ENCODE measurements around the gene RNF223.
"Not testable (repeated sequence)": the region's sequence is repeated elsewhere in the genome, so short reads cannot be mapped to it uniquely, and the experiment has no call there.

The RNF223 gene

GRCh38 chr1:1109743-1110142 is 35.6 kb upstream of the RNF223 start:
- no peak for DNase-seq (ENCODE audit: low read depth)

GRCh38 chr1:1106510-1107221 is 32.6 kb upstream of the RNF223 start:
- DNase-seq (ENCODE audit: low read depth), result no peak

- not testable (repeated sequence) for DNase-seq (ENCODE audit: low read depth)
These were observed 30.0 kb upstream of the RNF223 start for GRCh38 chr1:1104152-1104551.

- DNase-seq (ENCODE audit: low read depth), result no peak
These were observed 27.4 kb upstream of the RNF223 start for GRCh38 chr1:1101503-1101902.

GRCh38 chr1:1100296-1100695 is 26.2 kb upstream of the RNF223 start:
- DNase-seq (ENCODE audit: low read depth), result no peak

DNA sequence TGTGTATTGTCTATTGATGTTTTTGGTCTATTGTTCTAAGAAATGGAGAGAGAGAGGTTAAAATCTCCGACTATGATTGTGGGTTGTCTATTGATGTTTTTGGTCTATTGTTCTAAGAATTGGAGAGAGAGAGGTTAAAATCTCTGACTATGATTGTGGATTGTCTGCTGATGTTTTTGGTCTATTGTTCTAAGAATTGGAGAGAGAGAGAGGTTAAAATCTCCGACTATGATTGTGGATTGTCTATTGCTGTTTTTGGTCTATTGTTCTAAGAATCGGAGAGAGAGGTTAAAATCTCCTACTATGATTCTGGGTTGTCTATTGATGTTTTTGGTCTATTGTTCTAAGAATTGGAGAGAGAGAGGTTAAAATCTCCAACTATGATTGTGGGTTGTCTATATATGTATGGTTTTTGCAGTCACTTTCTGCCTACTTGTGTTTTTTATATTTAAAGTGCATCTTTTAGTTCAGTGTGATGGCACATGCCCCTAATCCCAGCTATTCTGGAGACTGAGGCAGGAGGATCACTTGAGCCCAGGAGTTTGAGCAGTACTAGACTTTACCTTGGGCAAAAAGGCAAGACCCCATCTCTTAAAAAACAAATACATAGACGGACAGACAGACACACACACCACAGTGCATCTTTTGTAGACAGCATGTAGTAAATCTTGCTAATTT is 25.5 kb upstream of the RNF223 start:
- DNase-seq (ENCODE audit: low read depth), result no peak

DNA sequence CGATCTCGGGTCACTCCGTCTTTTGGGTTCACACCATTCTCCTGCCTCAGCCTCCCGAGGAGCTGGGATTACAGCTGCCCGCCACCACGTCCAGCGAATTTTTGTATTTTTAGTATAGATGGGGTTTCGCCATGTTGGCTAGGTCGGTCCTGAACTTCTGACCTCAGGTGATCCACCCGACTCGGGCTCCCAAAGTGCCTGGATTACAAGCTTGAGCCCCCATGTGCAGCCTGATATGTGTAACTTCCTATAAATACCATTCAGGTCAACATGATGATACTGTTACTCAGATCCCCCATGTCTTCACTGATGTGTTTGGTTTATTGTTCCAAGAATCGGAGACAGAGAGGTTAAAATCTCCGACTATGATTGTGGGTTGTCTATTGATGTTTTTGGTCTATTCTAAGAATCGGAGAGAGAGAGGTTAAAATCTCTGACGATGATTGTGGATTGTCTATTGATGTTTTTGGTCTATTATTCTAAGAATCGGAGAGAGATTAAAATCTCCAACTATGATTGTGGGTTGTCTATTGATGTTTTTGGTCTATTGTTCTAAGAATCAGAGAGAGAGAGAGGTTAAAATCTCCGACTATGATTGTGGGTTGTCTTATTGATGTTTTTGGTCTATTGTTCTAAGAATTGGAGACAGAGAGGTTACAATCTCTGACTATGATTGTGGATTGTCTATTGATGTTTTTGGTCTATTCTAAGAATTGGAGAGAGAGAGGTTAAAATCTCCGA is 24.7 kb upstream of the RNF223 start:
- no peak for DNase-seq (ENCODE audit: low read depth)

- not testable (repeated sequence) for DNase-seq (ENCODE audit: low read depth)
These were observed 22.0 kb upstream of the RNF223 start for GRCh38 chr1:1096136-1096535.

GRCh38 chr1:1094981-1095380 is 20.9 kb upstream of the RNF223 start:
- no peak for DNase-seq (ENCODE audit: low read depth)

GRCh38 chr1:1093610-1093943 is 19.5 kb upstream of the RNF223 start:
- DNase-seq (ENCODE audit: low read depth), result no peak

GRCh38 chr1:1092894-1093609 is 18.9 kb upstream of the RNF223 start:
- DNase-seq (ENCODE audit: low read depth), result no peak

DNA sequence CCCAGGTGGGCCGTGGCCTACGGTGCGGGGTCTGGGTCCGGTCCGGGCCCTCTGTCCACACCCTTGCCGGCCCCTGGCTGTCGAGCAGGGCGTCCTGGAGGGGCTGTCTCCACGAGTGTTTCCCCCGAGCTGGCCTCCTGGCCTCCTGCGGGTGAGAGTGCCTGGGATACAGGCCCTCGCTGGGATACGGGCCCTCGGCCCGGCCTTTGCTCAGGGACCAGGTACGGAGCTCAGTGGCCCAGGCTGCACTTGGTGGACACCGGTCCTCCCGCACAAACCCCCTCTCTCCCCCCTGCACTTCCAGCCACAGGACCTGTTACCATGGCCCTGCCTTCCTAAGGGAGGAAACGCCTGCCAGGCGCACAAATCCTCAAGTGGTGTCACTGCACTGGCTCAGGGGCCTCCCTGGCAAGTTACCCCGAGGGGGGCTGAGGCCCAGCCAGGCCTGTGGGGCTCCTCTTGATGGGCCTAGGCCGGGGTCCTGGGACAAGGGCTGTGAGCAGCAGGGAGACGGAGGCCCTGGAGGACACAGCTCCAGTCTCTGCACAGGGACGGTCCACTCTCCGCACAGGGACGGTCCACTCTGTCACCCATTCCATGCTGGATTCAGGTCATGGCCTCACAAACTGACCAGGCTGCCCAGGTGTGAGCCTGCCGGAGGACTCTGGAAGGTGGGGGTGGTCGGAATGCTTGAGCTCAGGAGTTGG is 18.2 kb upstream of the RNF223 start:
- DNase-seq (ENCODE audit: low read depth), result no peak

DNA sequence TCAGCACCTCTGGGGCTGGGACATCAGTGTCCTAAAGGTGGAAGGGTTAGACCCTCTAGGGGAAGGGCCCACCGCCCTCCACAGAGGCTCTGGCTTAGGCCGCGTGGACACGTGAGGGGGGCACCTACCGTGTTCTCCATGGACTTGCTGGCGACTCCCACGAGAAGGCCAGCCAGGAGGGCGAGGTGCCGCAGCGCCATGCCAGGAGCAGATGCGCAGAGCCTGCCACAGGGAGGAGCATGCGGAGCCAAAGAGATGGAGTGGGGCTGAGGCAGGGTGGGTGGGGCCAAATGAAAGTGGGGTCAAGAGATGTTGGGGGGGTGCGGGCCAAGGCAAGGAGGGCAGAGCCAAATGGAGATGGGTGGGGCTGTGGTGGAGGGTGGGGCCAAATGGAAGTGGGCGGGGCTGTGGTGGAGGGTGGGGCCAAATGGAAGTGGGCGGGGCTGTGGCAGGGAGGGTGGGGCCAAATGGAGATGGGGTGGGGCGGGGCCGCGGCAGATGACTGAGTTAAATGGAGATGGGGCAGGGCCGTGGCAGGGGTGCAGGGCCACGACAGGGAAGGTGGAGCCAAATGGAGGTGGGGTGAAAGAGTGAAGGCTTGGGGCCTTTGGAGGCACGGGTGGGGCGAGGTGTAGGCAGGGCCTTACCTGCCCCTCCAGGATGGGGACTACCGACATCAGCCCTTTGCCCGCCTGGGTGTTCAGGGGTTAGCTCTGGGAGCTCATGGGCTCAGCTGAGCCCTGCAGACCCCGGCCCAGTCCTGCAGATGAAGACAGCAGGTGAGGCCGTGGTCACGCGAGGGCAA is 17.4 kb upstream of the RNF223 start:
- DNase-seq (ENCODE audit: low read depth), result no peak

- DNase-seq (ENCODE audit: low read depth), result no peak
These were observed 16.6 kb upstream of the RNF223 start for GRCh38 chr1:1090424-1091343.

GRCh38 chr1:1089731-1090423 is 15.8 kb upstream of the RNF223 start:
- DNase-seq (ENCODE audit: low read depth), result no peak

DNA sequence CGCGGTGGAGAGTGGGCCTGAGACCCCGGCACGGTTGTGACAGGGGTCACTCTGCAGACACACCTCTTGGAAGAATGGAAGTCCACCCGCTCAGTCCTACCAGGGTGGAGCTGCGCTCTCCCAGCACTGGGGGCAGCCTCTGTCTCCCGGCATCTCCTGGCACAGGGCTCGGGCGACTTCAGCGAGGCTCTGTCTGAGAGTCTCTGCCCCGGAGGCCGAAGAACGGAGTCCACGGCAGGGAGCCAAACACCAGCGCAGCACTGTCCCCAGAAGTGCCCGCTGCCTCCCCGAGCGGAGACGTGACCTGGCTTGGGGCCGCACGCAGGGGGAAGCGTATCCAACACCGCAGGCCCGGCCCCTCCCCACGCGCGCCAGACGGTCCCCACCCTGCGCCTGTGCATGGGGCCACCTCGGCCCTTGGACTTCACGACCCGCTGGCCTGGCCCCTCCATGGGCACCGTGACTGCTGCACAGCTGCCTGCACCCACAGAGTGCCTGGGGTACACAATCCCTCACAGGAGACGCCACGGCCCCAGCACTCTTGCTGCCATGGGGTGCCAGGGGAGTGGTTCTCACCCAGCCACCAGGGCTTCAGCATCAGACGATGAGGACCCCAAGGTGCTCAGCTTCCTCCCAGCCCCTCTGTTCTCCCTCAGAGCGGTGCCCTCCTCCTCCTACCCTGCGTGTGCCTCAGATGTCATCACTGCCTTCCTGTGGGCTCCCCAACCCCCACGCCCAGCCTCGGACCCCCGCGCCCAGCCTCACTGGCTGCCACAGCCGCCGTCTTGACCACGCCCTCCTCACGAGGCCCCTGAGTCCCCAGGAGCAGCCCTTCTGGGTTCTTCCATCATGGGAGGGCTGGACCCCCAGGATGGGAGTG is 14.9 kb upstream of the RNF223 start:
- no peak for DNase-seq (ENCODE audit: low read depth)

- DNase-seq (ENCODE audit: low read depth), result no peak
These were observed 14.1 kb upstream of the RNF223 start for GRCh38 chr1:1088029-1088800.
